ENCODE data around the gene METRN.

DNA sequence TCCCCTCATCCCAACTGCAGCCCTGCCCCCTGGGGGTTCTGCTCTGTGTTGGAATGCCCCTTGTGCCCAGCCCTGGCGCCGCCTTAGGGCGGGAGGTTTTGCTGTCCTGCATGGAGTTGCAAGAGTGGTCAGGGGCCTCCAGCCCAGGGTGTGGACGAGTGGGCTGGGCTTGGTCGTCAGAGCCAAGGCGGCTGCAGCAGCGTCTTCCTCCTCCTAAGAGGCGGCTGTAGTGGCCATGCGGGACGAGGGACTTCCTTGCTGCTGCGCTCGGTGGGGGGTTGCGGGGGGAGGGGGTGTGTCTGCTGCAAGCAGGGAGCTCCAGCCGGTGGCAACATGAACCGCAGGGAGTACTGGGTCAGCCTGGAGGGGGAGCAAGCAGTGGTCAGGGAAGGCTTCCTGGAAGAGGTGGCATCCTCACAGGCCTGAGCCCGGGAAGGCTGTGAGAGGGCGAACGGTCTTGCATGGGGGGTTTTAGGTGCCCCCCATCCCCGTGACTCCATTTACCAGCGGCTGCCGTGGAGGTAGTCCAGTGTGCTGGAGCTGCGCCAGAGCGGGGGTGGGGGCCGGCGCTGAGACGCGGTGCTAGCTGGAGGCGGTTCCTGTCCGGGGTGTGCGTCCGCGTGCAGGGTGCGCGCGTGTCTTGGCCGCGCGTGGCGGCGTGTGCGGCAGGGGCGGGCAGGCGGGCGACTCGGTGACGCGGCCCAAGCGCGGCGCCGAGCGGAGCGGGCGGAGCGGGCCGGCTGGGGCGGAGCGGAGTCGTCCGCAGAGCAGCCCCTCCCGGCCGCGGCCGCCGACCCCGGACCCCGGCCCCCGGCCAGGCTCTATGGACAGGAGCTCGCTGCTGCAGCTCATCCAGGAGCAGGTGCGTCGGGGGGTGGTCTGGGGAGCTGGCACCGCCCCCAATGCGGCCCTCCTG is 39.7 kb upstream of the METRN start, which contains the start of gene RHBDL1:
- TF ChIP-seq EP300 (IDR thresholded peaks at IDR 0.05): no peak
- TF ChIP-seq CTCF (IDR thresholded peaks at IDR 0.05): no peak
- TF ChIP-seq POLR2A (IDR thresholded peaks at IDR 0.05): no peak
- TF ChIP-seq POLR2AphosphoS5 (IDR thresholded peaks at IDR 0.05): no peak
